Glomerular endothelial cell (primary cell): ENCODE results near the gene JPT2. TPM values are rescaled to one million over a fixed set of nuclear protein-coding genes. Genes with fewer than 3 reads are reported as not detected.

Source experiments
- DNase-seq: peaks from one replicate; pipeline ENCODE4 v3.0.0-alpha.2; 2011; ENCODE audit warnings: low read depth, low spot score; ENCODE audit errors: extremely low read depth
- total RNA-seq: library from RNA; depleted of rRNA; stranded (reverse); fragments of >200 nt; gene quantifications from 2 replicates; pipeline ENCODE4 v1.2.3, GENCODE V29; 2015

Gene JPT2
- total RNA-seq, 1 donor from 2014 or later, result 76.3 TPM

- DNase-seq, result no peak
Measured at GRCh38 chr16:1651094-1651973, 26.7 kb upstream of the JPT2 start.

GRCh38 chr16:1651974-1652312, 26.1 kb upstream of the JPT2 start:
- DNase-seq, result no peak

- DNase-seq, result no peak
Measured at GRCh38 chr16:1653023-1653422, 25.1 kb upstream of the JPT2 start.

GRCh38 chr16:1654505-1655268, 23.4 kb upstream of the JPT2 start:
- DNase-seq, result no peak

- no peak for DNase-seq
Measured at GRCh38 chr16:1655269-1655807, 22.7 kb upstream of the JPT2 start.

- no peak for DNase-seq
Measured at GRCh38 chr16:1655909-1656807, 21.9 kb upstream of the JPT2 start.

GRCh38 chr16:1656808-1657617, 21.1 kb upstream of the JPT2 start:
- no peak for DNase-seq

GRCh38 chr16:1657841-1658240, 20.2 kb upstream of the JPT2 start:
- no peak for DNase-seq

- DNase-seq, result no peak
Measured at GRCh38 chr16:1659031-1659430, 19.0 kb upstream of the JPT2 start.

GRCh38 chr16:1661826-1662225, 16.3 kb upstream of the JPT2 start:
- no peak for DNase-seq

- DNase-seq, result no peak
Measured at GRCh38 chr16:1662543-1662942, 15.5 kb upstream of the JPT2 start.

GRCh38 chr16:1665829-1666228, 12.2 kb upstream of the JPT2 start:
- no peak for DNase-seq

GRCh38 chr16:1666316-1666715, 11.8 kb upstream of the JPT2 start:
- DNase-seq, result no peak

GRCh38 chr16:1667271-1667670, 10.8 kb upstream of the JPT2 start:
- DNase-seq, result no peak

GRCh38 chr16:1667916-1668315, 10.2 kb upstream of the JPT2 start:
- no peak for DNase-seq

- no peak for DNase-seq
Measured at GRCh38 chr16:1668612-1669319, 9.3 kb upstream of the JPT2 start.

- no peak for DNase-seq
Measured at GRCh38 chr16:1669698-1670097, 8.4 kb upstream of the JPT2 start.

- no peak for DNase-seq
Measured at GRCh38 chr16:1670371-1670770, 7.7 kb upstream of the JPT2 start.

GRCh38 chr16:1670866-1671265, 7.2 kb upstream of the JPT2 start:
- no peak for DNase-seq
